ENCODE data around the gene GNA14. TPM values are rescaled to one million over a fixed set of nuclear protein-coding genes. Genes with fewer than 3 reads are reported as not detected.

The GNA14 gene
- total RNA-seq, 3 donors from 2014 or later, result 1.8 to 2.9 (median 2.0) TPM

- intact Hi-C loops (cut with DNase I; ENCODE audit: low total_unique reads), result no loop called here
- Histone ChIP-seq H3K4me1 (peaks cover 0 to 5% of the 10 kb centered on the region in 2 donors), H3K27ac (no peak overlapping the region), H3K36me3 (no peaks in the 10 kb centered on the region), H3K9me3 (no peaks in the 10 kb centered on the region), H3K4me3 (no peak overlapping the region), H3K27me3 (no peaks in the 10 kb centered on the region)
- no peak for TF ChIP-seq POLR2AphosphoS5 (IDR thresholded peaks at IDR 0.05)
- TF ChIP-seq, protein P1, sequence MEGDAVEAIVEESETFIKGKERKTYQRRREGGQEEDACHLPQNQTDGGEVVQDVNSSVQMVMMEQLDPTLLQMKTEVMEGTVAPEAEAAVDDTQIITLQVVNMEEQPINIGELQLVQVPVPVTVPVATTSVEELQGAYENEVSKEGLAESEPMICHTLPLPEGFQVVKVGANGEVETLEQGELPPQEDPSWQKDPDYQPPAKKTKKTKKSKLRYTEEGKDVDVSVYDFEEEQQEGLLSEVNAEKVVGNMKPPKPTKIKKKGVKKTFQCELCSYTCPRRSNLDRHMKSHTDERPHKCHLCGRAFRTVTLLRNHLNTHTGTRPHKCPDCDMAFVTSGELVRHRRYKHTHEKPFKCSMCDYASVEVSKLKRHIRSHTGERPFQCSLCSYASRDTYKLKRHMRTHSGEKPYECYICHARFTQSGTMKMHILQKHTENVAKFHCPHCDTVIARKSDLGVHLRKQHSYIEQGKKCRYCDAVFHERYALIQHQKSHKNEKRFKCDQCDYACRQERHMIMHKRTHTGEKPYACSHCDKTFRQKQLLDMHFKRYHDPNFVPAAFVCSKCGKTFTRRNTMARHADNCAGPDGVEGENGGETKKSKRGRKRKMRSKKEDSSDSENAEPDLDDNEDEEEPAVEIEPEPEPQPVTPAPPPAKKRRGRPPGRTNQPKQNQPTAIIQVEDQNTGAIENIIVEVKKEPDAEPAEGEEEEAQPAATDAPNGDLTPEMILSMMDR (IDR thresholded peaks at IDR 0.05), result no peak
- no peak for DNase-seq (ENCODE audit: low spot score in 2 of 2)
These were observed 134.7 kb downstream of the GNA14 start for GRCh38 chr9:77513457-77513856.

DNA sequence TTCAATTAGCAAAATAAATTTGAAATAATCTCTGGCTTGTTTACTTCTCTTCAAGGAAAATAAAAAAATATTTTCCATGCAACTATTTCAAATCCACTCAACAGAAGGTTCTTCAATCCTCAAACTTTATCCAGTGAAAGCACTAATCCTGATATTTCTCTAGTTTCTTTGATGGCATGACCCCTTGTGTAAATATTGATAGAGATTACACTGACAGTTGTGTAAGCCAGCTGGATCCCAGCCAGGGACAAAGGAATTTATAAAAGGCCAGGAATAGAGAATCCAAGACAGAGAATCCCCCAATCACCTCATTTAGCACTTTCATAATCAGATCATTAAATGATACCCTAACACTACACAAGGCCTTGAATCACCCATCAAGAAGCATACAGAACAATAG, 135.2 kb downstream of the GNA14 start:
- intact Hi-C loops (cut with DNase I; ENCODE audit: low total_unique reads), result no loop called here
- H3K4me3 ChIP-seq, result no peak overlapping the region

DNA sequence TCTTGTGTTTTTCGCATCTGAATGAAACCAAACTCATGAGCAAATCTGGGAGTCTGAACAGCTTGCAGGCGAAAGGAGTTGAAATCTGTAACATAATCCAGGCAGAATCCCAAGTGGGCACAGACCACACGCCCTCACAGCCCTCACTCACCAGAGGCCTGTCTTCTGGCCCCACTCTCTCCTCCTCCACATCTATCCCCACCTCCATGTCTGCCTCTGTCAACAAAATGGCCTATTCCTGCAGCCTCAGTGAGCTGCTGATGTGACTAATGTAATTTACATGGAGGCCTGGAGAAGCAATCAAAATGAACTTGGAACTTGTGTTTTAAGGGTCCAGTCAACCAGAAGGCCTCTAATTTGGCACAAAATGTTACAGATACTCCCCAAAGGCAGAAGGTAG, 136.6 kb downstream of the GNA14 start:
- Histone ChIP-seq H3K4me1 (peaks cover 0 to 5% of the 10 kb centered on the region in 2 donors), H3K4me3 (no peak overlapping the region), H3K9me3 (no peaks in the 10 kb centered on the region), H3K27ac (no peak overlapping the region), H3K27me3 (no peaks in the 10 kb centered on the region), H3K36me3 (no peaks in the 10 kb centered on the region)
- DNase-seq (ENCODE audit: low spot score in 2 of 2), result no peak
- TF ChIP-seq, protein P1 (IDR thresholded peaks at IDR 0.05), result no peak
- TF ChIP-seq POLR2A (IDR thresholded peaks at IDR 0.05) (no peak), POLR2AphosphoS5 (IDR thresholded peaks at IDR 0.05) (no peak)
- intact Hi-C loops (cut with DNase I; ENCODE audit: low total_unique reads), result no loop called here

More for the DNA sequence above, 135.2 kb downstream of the GNA14 start:
- no peaks in the 10 kb centered on the region for H3K9me3 ChIP-seq
- no peak for DNase-seq (ENCODE audit: low spot score in 2 of 2)
- no peak for TF ChIP-seq POLR2A (IDR thresholded peaks at IDR 0.05)
- TF ChIP-seq, protein P1 (IDR thresholded peaks at IDR 0.05), result no peak
- no peak for TF ChIP-seq POLR2AphosphoS5 (IDR thresholded peaks at IDR 0.05)
- no peaks in the 10 kb centered on the region for H3K36me3 ChIP-seq
- H3K4me1 ChIP-seq, result peaks cover 0 to 5% of the 10 kb centered on the region in 2 donors
- H3K27ac ChIP-seq, result no peak overlapping the region
- no peaks in the 10 kb centered on the region for H3K27me3 ChIP-seq

DNA sequence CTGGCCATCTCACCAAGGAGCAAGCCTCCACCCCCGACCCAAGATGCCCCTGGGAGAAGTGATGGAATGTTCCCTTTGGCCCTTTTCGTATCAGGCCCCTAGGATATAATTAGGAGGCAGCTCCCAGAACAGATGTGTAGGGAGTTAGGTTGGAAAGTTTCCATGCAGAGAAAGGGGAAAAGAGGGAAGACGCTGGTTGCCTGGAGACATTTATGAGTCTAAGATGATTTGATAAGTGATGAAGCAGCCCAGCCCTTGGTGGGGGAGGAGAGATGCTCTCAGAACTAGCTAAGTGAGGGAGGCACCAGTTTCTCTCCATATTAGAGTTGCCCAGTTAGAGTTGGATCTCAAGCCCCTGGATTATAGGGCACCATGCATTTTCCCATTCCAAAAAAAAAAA, 137.5 kb downstream of the GNA14 start:
- Histone ChIP-seq H3K27ac (no peak overlapping the region), H3K4me3 (no peak overlapping the region), H3K9me3 (no peaks in the 10 kb centered on the region), H3K27me3 (no peaks in the 10 kb centered on the region), H3K4me1 (peaks cover 0 to 5% of the 10 kb centered on the region in 2 donors), H3K36me3 (no peaks in the 10 kb centered on the region)
- no peak for TF ChIP-seq POLR2AphosphoS5 (IDR thresholded peaks at IDR 0.05)
- TF ChIP-seq, protein P1 (IDR thresholded peaks at IDR 0.05), result no peak
- no peak for TF ChIP-seq POLR2A (IDR thresholded peaks at IDR 0.05)
- intact Hi-C loops (cut with DNase I; ENCODE audit: low total_unique reads), result no loop called here
- DNase-seq (ENCODE audit: low spot score in 2 of 2), result no peak

- Histone ChIP-seq H3K27me3 (no peaks in the 10 kb centered on the region), H3K9me3 (no peaks in the 10 kb centered on the region), H3K4me1 (no peaks in the 10 kb centered on the region), H3K27ac (no peak overlapping the region), H3K36me3 (no peaks in the 10 kb centered on the region), H3K4me3 (no peak overlapping the region)
- DNase-seq (ENCODE audit: low spot score in 2 of 2), result no peak
- intact Hi-C loops (cut with DNase I; ENCODE audit: low total_unique reads), result loop anchor here (5.0 kb wide), 1 partner anchor 959 kb away; no protein-coding TSS in a partner anchor
- TF ChIP-seq POLR2AphosphoS5 (IDR thresholded peaks at IDR 0.05) (no peak), POLR2A (IDR thresholded peaks at IDR 0.05) (no peak)
- TF ChIP-seq, protein P1 (IDR thresholded peaks at IDR 0.05), result no peak
These were observed 139.7 kb downstream of the GNA14 start for GRCh38 chr9:77508396-77508795.

Measured in breast epithelium (tissue), 4 donors.